Keratinocyte (primary cell): ENCODE data around the gene CCDC38.

Experiments used
- EZH2 ChIP-seq: IDR thresholded peaks from one replicate; pipeline ENCODE4 v1.6.1; 2012; ENCODE audit warnings: inconsistent platforms, mild to moderate bottlenecking, low read length, moderate library complexity
- TF ChIP-seq, protein P1 (sequence below), 3 experiments: IDR thresholded peaks in 1 of 3; conservative IDR thresholded peaks in 1 of 3; optimal IDR thresholded peaks in 1 of 3; 2 replicates in 2 of 3; 3 replicates in 1 of 3; pipeline versions ENCODE3 to v1.5.1; 2011; ENCODE audit warnings: low read length in 3 of 3, mild to moderate bottlenecking in 3 of 3, moderate library complexity in 2 of 3, control low read depth in 1 of 3, inconsistent platforms in 1 of 3; ENCODE audit not compliant: insufficient read depth in 2 of 3; ENCODE audit errors: extremely low read depth in 1 of 3

- TF ChIP-seq, protein P1, sequence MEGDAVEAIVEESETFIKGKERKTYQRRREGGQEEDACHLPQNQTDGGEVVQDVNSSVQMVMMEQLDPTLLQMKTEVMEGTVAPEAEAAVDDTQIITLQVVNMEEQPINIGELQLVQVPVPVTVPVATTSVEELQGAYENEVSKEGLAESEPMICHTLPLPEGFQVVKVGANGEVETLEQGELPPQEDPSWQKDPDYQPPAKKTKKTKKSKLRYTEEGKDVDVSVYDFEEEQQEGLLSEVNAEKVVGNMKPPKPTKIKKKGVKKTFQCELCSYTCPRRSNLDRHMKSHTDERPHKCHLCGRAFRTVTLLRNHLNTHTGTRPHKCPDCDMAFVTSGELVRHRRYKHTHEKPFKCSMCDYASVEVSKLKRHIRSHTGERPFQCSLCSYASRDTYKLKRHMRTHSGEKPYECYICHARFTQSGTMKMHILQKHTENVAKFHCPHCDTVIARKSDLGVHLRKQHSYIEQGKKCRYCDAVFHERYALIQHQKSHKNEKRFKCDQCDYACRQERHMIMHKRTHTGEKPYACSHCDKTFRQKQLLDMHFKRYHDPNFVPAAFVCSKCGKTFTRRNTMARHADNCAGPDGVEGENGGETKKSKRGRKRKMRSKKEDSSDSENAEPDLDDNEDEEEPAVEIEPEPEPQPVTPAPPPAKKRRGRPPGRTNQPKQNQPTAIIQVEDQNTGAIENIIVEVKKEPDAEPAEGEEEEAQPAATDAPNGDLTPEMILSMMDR (optimal IDR thresholded peaks at IDR 0.05 in 1 of 3, IDR thresholded peaks at IDR 0.05 in 1 of 3, conservative IDR thresholded peaks at IDR 0.05 in 1 of 3; ENCODE audit: extremely low read depth in 1 of 3, insufficient read depth in 2 of 3, low read length in 3 of 3): no peak
- TF ChIP-seq EZH2: no peak
Measured at GRCh38 chr12:95974358-95974757, 31.9 kb upstream of the CCDC38 start.
